Germinal center (tissue), 1 donor: ENCODE results near the gene RMC1.
"Not testable (repeated sequence)": the region's sequence is repeated elsewhere in the genome, so short reads cannot be mapped to it uniquely, and the experiment has no call there.

ENCODE experiments used
- DNase-seq: peaks from one replicate; pipeline ENCODE4 v3.0.0; 2012; ENCODE audit warnings: mixed read lengths, low spot score

RMC1 gene

DNA sequence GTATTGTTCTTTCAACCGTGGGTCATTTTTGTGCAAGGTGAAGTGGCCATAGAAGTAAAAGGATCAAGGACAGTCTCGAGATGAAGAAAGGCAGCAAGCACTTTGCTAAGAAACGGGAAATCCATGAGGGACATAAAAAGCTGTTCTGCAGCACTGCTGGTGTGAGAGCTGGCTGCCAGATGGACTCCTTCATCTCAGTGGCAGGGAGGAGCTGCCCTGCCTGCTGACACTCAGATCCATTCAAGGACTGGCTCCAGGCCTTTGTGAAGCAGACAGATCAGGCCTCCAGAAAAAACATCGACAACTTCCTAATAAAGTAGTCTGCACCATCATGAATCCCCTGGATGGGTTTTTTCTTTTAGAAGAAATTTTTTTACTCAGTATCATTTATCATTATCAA, 29.5 kb downstream of the RMC1 start:
- DNase-seq = no peak

DNA sequence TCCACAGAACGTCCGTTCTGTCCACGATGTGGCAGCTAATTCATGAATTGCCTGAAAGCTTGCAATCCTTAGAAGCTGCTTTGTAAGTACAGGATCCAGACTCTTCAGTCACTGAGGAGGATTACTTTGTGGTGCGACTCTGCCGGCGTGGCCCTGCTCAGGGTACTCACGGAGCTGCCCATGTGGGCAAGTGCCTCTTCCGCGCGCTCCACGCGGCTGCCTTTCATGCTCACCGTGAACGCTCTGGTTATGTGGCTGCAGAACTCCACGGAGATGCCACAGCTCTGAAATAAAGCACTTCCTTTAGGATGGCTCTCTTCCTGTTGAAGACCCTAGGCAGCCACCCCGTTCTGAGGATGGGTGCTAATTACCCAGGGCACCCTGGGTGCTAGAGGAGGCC, 31.0 kb downstream of the RMC1 start:
- DNase-seq = no peak

DNA sequence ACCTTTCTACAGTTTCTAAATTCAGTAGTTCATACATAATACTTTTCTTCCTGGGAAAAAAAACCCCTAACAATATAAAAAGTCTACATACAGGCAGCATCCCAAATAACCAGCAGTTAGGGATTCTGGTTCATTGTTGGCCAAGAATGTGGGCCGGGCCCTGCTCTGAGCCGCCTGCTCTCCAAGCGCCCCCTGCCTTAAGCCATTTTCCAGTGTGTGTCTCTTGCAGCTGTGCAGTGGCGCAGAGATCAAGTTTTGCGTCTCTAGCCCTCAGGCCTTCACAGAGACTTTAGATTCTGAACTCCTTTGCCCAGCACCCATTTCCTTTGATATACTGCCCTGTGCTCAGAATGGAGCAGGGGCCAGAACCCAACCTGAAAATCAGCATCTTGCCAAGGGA, 32.9 kb downstream of the RMC1 start:
- DNase-seq = no peak

DNA sequence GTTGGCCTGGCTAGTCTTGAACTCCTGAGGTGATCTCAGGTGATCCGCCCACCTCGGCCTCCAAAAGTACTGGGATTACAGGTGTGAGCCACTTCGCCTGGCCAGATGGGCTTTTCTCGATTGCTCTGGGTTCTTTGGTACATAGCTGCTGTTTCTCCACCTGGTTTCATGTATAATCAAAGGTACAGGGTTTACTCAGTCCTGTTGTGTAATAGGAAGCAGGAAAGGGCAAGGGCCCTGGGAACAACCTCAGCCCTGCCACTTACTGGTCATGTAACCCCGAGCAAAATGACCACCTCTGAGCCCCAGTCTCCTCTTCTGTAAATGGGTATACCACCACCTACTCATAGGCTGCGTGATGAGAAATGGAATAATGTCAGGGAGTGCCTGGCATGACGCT, 34.0 kb downstream of the RMC1 start:
- no peak for DNase-seq

DNA sequence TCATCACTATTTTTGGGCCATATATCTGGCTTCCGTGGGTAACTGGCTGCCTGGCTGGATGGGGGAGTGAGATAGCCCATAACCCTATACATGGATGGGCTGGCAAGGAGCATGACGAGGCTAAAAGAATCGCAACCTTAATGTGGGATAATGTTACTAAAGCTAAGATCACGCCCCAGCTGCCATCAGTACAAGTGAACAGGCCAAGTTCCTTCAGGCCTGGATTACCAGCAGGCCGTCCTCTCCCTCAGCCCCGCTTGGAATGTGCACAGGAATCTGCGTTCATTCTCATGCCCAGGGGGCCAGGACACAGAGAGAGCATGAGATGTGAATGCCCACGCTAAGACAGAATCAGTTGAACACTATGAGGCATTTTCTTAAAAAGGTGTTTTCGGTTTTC, 34.7 kb downstream of the RMC1 start:
- DNase-seq = no peak

DNA sequence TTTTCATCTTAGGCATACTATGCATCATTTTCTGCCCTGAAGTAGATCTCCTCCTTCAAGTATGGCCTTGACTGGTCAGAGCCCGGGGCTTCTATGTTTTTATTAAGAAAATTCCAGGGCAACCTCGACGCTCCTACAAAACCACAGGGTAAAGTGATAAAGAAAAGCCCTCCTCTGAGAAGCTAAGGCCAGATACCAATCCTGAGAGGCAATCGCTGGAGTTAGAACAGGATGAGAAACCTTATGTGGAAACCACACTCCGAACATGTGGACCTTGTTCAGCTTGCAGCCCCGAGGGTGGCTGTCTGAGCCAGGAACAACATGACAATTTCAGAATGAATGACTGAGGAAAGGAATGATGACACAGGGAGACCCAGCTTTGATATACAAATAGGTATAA, 35.6 kb downstream of the RMC1 start:
- no peak for DNase-seq

DNA sequence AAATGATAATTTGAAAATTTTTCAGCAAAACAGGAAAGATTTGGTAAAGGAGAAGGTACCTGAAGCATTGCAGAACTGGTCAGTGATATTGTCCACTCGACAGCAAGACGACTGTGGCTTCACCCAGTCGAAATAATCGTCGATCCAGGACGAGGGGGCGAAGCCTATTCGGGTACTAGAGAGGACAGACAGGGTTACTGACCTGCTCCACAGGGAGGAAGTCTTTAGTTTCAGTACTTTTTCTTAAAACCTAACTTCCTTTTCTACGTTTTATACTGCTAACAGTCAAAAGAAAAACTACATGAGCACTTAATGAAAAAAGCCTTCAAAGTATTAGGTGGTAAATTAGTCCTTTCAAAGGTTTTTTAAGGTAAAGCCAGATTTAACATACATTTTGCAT, 36.0 kb downstream of the RMC1 start:
- no peak for DNase-seq

DNA sequence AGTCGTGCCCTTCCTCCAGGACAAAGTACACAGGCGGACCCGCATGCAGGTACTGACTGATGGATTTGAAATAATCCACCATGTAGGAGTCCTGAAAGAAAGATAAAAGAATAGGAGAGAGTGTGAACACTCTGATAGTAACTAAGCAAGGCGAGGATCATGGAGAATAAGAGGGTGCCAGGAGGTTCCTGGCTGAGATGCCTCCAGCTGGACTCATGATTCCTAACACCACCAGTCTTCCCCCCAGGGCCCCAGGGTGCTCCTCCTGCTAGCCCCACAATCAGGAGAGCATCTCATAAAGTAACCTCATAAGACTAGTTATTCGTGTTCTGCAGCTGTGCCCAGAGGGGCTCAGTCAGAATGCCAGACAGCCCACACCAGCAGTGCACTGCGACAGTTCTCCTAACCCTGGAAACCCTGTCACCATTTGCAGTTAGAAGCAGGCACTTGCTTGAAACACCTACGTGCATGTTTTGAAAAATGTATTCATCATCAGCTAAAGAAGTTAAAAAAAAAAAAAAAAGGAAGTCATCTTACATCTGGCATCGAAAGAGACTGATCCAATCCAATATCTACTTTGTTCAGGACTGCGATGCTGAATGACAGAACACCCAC, 36.7 kb downstream of the RMC1 start:
- no peak for DNase-seq

DNA sequence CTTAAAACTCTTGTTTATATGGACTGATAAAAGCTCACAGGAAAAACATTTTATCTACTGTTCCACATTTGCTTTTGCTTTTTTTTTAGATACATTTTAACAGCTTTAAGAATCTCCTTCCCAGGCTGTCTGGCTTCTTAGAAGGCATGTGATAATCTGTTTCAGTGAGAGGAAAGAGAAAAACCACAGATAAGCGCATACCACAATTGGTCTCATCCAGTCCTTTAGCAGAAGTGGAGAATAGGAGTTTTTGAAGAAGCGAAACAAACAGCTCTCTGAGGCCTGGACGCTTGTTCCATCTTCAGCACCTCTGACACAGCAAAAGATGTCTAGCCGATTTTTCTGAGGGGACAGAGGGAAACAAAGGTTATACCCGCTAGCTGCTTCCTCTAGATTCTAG, 37.6 kb downstream of the RMC1 start:
- DNase-seq = peak; percentile 18

DNA sequence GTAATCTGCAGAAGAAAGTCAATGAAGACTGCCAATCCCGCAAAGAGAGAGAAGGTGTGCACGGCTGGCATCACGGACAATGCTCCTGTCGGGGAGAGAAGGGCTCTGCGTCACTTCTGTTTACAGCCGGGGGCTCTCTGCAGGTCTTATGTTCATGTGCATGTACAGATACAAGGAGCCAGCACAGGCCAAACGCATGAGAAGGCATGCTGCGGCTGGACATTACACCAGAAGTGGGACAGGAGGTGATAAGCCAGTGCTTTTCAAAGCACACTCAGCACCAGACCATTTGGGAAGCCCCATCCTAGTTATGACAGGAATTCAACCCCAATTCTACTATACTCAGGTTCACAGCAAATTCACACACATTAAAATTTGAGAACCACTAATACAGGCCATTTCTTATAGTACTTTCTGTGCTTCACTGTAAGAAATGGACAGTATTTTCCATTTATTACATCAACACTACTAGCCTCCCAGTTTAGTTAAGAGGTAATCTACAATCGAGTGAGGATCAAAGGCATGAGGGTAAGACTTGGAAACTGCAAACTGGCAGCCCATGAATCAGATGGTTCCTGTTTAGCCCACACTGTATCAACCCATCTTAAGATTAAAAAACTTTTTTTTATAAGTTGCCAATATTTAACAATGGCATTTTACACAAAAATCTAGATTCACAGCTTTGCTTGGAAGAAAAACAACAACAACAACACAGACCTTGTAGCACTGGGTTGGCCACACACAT, 38.2 kb downstream of the RMC1 start:
- DNase-seq = no peak

DNA sequence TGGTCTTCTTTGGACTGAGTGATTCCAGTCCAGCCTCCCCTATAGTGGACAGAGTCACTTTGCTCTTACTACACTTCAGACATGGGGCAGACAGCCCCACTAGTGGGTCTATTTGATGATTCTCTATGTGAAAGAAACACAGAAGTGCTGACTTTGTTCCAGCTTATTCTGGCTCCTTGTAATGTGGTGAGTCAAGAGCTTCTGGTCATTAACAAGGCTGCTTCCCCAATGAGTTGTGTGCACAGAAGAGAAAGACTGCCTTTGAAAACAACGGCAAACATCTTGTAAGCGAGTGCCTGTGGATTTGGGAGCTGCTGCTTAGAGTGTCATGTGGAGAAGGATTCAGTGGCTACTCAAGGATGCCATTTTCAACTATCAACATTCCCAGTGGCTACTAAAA, 39.1 kb downstream of the RMC1 start:
- no peak for DNase-seq

DNA sequence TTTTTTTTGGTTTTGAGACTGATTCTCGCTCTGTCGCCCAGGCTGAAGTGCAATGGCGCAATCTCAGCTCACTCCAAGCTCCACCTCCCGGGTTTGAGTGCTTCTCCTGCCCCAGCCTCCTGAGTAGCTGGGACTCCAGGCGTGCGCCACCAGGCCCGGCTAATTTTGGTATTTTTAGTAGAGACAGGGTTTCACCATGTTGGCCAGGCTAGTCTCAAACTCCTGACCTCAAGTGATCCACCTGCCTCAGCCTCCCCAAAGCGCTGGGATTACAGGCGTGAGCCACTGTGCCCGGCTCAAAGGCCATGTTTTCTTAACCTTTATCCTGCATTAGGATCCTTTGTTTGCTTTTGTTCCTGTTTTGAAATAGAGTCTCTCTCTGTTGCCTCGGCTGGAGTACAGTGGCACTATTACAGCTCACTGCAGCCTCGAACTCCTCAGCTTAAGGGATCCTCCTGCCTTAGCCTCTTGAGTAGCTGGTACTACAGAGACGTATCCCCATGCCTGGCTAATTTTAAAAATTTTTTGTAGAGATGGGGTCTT, 42.0 kb downstream of the RMC1 start:
- no peak for DNase-seq

DNA sequence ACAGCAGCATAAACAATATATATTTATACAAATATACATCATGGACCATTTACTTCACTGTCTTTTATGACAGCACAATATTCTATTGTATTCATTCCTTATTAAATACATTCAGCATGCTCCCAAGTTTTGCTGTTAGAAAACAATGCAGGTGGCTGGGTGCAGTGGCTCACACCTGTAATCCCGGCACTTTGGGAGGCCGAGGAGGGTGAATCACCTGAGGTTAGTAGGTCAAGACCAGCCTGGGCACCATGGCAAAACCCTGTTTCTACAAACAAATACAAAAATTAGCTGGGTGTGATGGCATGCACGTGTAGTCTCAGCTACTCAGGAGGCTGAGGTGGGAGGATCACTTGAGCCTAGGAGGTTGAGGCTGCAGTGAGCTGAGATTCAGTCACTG, 44.0 kb downstream of the RMC1 start:
- DNase-seq = no peak

DNA sequence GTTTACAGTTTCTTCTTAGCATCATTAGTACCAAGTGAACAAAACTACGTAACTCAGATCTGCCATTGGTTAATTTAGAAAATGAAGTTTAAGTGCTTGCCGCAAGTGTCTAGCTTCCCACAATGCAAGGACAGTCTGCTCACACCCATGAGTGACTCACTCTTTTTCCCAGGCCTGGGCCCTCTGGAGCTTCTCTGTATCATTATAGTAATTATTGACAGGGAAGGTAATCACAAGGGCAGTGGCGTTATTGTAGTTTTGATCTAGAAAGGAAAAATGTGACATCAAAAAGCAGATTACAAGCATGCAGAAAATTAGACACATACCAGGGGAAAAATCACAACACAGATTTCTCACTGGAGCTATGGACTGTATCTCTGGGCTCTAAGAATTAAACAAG, 44.5 kb downstream of the RMC1 start:
- no peak for DNase-seq

DNA sequence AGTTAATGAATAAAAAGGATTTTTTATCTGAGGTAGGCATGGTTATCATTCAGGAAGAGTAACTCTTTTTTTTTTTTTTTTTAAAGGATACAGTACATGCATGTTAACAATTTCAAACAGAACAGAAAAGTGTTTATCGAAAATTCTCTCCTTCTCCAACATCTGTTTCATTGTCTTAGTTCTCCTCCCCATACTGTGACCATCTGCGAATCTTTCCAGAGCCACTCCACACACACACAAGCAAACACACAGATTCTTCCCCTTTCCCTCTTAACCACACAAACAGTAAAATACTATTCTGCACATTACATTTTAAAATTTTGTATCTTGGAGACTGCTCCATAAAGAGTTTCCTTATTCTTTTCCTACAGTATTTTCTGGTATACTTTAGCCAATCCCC, 45.0 kb downstream of the RMC1 start:
- DNase-seq = no peak

DNA sequence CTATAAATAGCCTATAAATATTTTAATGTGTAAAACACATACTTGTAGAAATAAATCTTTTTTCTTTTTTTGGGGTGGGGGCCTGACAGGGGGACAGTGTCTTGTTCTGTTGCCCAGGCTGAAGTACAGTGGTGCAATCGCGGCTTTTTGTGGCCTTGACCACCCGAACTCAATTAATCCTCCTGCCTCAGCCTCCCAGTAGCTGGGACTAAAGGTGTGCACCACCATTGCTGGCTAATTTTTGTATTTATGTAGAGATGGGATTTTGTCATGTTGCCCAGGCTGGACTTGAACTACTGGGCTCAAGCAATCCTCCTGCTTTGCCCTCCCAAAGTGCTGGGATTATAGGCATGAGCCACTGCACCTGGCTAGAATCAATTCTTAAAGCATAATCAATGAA, 45.4 kb downstream of the RMC1 start:
- DNase-seq = no peak

DNA sequence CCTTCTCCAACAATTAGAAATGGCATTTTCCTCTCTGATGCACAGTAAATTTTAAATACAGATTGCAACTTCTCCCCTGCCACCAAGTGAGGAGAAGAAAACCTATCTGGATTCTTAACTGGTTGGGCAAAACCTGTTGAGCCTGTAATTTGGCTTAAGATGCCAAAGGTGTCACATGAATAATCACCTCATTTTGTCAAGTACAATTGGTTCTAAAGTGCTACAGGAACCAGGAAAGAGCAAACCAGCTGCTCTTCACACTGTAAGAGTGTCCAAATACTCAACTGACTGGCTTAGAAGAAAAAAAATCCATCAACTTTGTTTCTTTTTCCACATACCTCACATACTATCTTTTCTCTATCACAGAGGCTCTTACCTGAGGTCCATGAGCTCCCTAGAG, 47.6 kb downstream of the RMC1 start:
- DNase-seq = no peak

DNA sequence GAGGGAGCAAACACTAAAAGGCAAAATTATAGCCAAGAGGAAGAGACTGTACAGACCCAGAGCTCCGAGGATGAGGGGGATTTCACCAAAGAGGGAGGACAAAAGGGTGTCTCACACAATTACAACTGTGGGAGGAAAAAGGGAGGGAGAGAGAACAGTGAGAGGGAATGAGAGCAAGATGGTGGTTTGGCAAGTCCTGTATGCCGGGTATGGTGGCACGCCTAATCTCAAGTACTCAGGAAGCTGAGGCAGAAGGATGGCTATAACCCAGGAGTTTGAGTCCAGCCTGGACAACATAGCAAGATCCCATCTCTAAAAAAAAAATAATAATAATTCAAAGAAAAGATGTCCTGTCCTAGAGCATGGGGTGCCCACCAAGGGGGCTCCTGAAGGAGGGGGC, 48.7 kb downstream of the RMC1 start:
- no peak for DNase-seq

DNA sequence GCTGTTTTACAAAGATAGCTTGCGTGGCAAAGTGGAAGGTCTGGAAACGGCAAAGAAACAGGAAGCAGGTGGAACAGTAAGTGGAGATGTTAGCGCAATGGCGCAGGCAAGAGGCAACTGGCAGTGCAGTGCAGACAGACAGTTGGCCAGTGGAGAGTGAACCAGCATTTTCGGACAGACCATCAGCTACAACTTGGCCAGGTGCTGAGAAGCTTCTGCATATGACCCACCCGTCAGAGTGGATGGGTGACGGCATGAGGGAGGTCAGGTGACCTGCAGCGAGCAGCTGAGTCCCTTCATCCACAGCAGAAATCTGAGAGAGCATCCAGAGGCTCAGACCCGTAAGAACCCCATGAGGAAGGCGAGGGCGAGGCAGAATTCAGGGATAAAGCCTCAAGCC, 49.2 kb downstream of the RMC1 start:
- DNase-seq = no peak

DNA sequence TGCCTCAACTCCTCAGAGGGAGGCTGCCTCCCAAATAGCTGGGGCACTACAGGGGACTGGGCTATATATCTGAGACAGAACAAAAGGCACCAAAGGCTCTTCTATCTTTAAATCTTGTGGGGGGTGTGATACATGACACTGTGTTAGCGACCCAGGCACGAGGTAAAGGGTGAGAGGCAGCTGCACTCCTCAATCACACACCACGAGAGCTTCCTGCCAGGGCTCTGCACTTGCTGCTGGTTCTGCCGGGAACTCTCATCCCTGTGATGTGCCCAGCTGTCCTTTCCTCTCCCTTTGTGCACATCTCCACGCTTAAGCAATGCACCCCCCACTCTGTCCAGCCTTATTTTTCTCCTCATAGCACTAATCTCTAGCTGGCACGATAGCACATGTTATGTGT, 50.6 kb downstream of the RMC1 start:
- DNase-seq = no peak

DNA sequence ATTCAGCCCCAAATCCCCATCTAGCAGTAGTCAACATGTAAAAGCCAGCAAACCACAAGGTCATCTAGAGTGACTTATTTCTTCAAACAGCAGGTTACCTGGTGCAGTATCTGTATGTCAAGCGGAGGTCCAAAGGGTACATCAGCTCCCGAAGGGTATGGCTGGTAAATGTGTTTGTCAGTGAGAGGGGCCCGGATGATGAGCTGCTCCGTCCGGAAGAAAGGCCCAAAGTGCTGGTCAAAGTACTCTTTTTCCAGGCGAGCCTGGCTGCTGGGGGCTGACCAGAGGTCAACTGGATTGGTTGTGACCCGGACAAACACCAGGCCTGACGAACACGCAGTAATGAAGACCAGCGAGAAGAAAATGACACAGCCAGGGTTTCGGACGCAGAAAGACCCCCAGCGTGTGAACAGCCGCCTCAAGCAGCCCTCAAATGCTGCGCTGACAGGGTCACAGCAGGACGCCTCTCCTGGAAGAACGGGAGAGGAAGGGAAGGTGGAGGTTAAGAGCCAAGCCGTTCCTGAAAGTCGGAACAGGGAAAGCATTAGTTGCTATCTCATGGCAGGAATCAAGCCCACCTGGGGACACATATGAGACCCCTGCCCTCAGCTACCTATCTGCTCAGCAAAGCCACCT, 53.0 kb downstream of the RMC1 start:
- no peak for DNase-seq

DNA sequence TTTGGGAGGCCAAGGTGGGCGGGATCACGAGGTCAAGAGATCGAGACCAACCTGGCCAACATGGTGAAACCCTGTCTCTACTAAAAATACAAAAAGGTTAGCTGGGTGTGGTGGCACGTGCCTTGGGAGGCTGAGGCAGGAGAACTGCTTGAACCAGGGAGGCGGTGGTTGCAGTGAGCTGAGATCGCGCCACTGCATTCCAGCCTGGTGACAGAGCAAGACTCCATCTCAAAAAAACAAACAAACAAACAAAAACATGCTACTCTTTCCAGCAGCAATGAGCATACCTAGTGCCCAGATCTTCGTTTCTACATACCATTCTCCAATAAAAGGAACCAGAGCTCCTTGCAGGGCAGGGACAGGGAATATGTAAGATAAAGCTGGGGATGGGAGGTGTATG, 54.2 kb downstream of the RMC1 start:
- DNase-seq = not testable (repeated sequence)

DNA sequence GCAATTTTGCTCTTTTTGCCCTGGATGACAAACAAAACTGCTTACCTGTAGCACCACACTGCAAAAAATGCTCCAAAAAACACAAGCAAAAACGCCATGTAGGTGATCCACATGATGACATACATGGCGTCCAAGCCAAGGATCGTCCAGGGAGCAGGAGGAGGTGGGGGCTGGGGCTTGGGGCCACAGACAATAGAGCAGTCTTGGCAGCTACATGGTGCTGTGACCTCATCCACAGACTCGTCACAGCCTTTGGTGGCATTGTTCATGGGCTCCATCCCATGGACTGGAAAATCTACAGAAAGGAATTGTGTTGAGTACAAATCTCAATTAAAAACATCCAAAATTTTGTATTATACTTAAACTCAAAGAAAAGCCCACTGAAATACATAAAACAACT, 56.9 kb downstream of the RMC1 start:
- no peak for DNase-seq
